Kidney tubule cell (primary cell): ENCODE results near the gene MRPS10.
"Not testable (repeated sequence)": the region's sequence is repeated elsewhere in the genome, so short reads cannot be mapped to it uniquely, and the experiment has no call there.

Experiments used
- DNase-seq: peaks from one replicate; pipeline ENCODE4 v3.0.0-alpha.2; 2018; ENCODE audit warnings: low spot score

The MRPS10 gene

GRCh38 chr6:42207559-42207958 lies 10.1 kb downstream of the MRPS10 start:
- DNase-seq = not testable (repeated sequence)

GRCh38 chr6:42204768-42205282 lies 12.8 kb downstream of the MRPS10 start:
- DNase-seq = no peak

GRCh38 chr6:42203183-42203582 lies 14.5 kb downstream of the MRPS10 start:
- no peak for DNase-seq

- DNase-seq = not testable (repeated sequence)
These were observed 15.3 kb downstream of the MRPS10 start for GRCh38 chr6:42202131-42202915.

- no peak for DNase-seq
These were observed 16.3 kb downstream of the MRPS10 start for GRCh38 chr6:42201382-42201781.

- peak; percentile 87 for DNase-seq
These were observed 17.6 kb downstream of the MRPS10 start for GRCh38 chr6:42200035-42200434.

DNA sequence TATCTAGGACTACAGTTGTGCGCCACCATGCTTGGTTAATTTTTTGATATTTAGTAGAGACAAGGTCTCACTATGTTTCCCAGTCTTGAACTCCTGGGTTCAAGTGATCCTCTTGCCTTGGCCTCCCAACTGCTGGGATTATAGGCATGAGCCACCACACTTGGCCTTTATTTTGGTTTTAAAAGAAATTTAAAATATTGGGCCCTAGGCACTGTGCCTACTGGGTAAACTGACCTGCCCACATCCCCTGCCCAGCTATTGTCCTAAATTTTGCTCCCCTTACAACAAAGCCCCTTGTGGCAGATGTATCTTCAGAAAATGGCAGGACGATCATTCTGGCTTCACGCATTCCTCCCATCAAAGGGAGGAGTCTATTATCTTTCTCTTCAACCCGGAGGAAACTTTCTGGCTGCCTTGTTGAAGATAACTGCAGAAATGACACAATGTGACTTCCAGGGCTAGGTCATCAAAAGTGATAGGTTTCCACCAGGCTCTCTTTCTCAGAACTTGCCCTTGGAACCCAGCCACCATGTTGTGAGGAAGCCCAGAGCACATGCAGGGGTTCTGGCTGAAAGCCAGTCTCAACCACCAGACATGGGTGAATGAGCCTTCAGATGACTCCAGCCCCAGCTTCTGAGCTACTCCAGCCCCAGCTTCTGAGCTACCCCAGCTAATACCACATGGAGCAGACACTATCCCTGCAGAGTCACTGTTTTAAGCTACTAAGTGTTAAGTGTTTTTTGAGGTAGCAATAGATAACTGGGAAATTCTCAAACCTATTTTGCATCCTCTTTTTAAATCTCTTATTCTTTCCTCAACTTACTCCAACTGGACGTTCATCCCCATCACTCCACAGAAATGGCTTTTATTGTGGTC lies 18.3 kb downstream of the MRPS10 start:
- DNase-seq = peak; percentile 95

DNA sequence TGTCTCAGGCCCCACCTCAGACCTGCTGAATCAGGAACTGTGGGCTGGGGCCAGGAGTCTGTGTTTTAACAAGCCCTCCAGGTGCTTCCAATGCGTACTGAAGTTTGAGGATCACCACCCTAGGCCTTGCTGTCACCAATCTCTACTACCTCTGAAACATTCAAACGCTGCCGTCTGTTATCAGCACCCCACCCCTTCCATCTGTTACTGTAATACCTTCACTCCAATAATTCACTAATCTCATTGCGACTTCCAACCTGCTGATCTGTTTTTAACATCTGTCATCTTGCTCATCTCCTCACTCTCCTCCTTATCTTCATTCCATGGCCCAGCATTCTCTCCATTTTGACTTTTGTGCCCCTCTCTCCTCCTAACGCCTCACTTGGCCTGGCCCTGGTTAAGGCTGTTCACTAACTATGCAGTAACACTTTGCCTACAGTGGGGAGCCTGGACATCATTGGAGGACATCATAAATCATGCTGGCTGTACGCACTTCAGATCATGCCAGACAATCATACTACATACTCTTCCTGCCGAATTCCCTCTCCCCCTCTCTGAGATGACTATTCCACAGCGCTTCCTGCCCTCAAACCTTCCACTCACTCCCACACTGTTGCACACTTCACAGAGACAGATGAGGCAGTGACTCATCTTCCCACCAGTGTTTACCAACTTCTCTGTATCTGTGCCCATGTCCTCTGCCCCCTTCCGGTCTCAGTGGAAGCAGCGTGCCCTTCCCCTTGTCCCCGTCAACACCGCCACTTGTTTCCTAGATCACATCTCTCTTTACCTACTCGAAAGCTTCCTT lies 19.9 kb downstream of the MRPS10 start:
- DNase-seq = peak; percentile 46

DNA sequence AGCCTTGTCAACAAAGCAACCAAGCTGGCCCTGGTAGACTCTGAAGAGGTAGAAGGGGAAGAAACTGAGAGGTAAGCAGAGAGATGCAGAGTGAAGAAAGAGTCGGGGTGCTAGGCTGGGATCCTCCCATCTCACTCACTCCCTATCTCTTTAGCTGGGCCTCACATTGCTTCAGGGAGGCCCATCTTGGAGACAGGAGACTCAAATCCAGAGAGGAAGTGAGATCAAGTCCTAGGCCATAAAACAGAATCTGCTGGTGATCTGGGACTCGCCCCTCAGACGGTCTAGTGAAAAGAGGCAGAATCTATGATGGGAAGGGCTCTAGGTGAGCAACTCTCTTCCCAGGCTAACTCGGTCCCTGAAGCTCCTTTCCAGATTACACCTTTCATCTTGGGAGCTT lies 22.2 kb downstream of the MRPS10 start:
- DNase-seq = no peak

DNA sequence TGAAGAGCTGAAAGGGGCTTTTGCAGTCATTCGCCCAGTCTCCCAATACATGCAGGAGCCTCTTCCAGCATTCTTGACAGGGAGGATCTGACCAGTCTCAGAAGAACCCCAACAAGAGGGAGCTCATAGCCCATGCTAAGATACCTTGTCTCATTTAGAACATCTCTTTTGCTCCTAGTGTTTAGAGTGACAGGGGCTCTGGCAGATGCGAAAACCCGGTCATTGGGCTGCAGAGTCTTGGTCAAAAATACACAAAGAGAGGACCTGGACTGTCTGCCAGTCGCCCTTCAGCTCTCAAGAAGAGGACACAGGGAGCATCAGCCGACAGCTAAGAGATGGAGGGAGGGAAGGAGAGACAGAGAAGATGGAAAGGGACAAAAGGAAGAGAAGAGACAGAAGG lies 23.6 kb downstream of the MRPS10 start:
- DNase-seq = no peak

DNA sequence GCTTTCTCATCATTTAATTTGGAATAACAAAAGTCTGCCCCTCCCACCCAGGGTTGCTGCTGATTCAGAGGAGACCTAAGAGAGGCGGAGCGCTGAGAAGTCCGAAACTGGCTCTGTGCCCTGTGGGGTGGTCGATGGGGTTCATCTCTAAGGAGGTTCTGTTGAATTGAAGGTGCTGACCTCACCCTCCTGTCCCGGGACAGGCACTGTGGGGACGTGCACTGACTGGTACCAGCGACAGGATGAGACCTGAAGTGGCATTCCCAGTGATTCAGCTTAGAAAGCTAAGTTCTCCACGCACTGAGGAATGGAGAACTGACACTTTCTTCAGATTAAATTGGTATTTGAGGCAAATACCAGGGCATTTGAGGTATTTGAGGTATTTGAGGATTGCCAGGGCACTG lies 24.2 kb downstream of the MRPS10 start:
- DNase-seq = peak; percentile 81

GRCh38 chr6:42192385-42192784 lies 25.3 kb downstream of the MRPS10 start:
- peak; percentile 68 for DNase-seq

DNA sequence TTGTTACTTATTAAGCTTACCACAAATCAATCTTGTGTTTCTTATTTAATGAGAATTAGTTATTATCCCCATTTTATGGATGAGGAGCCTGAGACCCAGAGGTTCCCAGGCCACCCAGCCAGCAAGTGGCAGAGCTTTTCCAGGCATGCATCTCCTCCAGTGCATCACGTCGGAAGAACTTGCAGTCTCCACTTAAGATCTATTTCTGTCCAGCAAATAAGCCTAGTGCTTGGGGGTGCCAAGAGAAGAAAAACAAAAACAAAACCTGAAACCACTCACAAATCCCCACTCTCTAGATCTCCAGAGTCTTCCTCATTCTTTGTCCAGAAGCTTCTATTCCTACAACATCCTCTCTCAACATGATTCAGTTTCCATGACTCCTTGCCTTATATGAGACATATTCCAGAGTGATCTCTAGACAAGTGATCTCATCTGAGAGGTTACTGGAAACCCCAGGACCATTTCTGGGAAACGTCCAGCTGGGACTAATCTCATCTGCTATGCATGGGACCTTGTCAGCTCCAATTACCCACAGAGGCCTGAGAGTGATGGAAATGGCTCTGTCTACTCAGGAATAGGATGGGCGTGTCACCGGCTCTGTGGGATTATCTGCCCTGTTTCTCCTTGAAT lies 27.0 kb downstream of the MRPS10 start:
- DNase-seq = peak; percentile 85

GRCh38 chr6:42188406-42188805 lies 29.3 kb downstream of the MRPS10 start:
- DNase-seq = no peak

DNA sequence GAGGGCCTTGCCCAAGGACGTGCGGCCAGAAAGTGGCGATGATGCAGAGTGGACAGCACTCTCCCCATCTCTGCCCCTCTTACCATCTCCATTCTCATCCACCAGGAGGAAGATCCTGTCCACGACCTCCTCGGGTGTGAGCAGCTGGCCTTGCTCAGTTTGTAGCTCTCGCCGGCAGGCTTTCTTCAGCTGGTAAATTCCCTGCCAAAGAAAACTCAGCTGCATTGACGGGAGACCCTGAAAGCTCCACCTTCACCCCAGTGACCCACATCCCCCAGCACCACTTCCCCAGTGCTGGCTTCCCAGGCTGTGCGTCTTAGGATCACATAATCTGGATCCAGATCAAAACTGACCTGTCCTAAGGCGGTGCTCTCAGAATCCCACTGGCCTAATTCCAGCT lies 32.1 kb downstream of the MRPS10 start:
- no peak for DNase-seq

GRCh38 chr6:42184475-42184874 lies 33.2 kb downstream of the MRPS10 start:
- no peak for DNase-seq

GRCh38 chr6:42182101-42182500 lies 35.6 kb downstream of the MRPS10 start:
- no peak for DNase-seq

- DNase-seq = no peak
These were observed 37.7 kb downstream of the MRPS10 start for GRCh38 chr6:42179945-42180313.

GRCh38 chr6:42179261-42179944 lies 38.3 kb downstream of the MRPS10 start:
- no peak for DNase-seq

DNA sequence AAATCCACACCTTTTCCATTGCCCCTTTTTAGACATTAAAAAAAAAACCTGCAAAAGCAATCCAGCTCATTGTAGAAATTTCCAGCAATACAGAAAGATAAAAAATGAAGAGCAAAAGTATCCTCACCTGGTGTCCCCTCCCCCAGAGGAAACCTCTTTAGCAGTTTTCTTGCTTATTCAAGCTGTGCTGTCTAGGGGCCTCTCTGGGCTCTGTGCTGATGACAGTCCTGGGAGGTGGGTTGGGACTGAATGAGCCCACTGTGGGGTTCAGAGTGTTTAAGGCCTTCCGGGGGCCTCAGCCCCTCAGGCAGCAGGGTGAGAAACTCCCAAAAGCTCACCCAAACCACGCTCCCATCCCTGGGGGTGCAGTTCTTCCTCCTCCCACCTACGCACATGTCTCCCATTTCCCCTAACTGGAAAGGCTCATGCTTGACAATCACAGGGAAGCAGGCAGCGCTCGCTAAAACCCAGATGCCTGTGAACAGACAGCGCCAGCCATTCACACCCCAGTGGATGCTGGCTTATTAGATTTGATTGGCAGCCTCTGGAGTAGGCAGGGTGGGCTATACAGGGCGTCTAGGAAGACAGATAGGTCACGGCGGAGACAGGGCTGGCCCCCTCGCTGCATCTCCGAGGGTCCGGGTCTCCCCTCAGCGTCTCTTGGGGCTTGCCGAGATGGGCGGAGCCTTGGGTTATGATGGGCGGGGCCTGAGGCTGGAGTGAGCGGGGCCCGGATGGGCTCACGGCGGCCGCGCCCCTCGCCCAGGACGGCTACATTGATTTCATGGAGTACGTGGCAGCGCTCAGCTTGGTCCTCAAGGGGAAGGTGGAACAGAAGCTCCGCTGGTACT lies 39.9 kb downstream of the MRPS10 start:
- DNase-seq = no peak
